PC-3 (cell line): ENCODE results near the gene PRR23B.

Experiments
- EZH2 ChIP-seq: fragments of 300-600 bp; sonication (generic); IDR thresholded peaks from one replicate; pipeline ENCODE4 v1.6.1; 2017; ENCODE audit warnings: antibody characterized with exemption, mild to moderate bottlenecking, low read length; ENCODE audit not compliant: unreplicated experiment
- EZH2phosphoT487 ChIP-seq: fragments of 300-600 bp; sonication (generic); IDR thresholded peaks from 2 replicates; pipeline ENCODE4 v1.6.1; 2018; ENCODE audit warnings: mild to moderate bottlenecking, antibody characterized with exemption, low read length, borderline replicate concordance
- TF ChIP-seq, protein P1 (sequence below): fragments of 300-600 bp; sonication (generic); conservative IDR thresholded peaks from 2 replicates; pipeline ENCODE4 v1.5.1; 2017; ENCODE audit warnings: antibody characterized with exemption, low read depth, mild to moderate bottlenecking, low read length

DNA sequence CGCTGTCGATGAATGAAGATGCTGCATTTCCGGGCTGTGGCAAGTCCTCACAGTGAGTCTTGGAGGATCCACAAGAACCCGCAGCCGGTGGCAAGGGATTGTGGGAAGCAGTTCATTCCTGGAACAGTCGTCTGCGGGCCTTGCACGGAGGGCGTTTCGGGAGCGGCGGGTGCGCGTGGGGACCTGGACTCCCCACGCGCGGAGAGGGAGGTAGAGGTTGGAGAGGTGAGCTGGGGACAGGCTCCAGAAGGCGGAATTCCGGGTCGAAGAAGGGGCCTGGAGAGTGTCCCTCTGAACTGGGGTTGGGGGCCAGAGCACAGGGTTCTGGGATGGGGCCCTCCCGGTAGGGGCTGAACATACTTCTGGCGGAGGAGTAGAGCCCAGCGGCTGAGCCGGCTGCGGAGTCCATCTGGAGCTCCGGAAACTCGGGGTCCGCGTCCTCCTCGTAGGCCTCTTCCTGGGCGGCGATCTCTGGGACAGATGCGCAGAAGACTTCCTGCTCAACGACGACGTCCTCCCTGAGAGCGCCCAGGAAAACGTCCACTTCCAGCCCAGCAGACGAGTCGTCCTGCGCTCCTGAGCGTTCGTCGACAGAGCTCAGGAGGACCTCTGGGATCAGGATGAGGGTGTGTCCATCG, 15.3 kb downstream of the PRR23B start:
- TF ChIP-seq, protein P1, sequence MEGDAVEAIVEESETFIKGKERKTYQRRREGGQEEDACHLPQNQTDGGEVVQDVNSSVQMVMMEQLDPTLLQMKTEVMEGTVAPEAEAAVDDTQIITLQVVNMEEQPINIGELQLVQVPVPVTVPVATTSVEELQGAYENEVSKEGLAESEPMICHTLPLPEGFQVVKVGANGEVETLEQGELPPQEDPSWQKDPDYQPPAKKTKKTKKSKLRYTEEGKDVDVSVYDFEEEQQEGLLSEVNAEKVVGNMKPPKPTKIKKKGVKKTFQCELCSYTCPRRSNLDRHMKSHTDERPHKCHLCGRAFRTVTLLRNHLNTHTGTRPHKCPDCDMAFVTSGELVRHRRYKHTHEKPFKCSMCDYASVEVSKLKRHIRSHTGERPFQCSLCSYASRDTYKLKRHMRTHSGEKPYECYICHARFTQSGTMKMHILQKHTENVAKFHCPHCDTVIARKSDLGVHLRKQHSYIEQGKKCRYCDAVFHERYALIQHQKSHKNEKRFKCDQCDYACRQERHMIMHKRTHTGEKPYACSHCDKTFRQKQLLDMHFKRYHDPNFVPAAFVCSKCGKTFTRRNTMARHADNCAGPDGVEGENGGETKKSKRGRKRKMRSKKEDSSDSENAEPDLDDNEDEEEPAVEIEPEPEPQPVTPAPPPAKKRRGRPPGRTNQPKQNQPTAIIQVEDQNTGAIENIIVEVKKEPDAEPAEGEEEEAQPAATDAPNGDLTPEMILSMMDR, result no peak
- TF ChIP-seq EZH2 (no peak), EZH2phosphoT487 (no peak)
